GM23248 (cell line): Measurements from ENCODE around the gene C9orf57. TPM values are rescaled to one million over a fixed set of nuclear protein-coding genes. Genes with fewer than 3 reads are reported as not detected.

ENCODE experiments used
- DNase-seq: peaks from one replicate; pipeline ENCODE4 v3.0.0-alpha.2; 2015
- H2AFZ ChIP-seq: fragments of 200-600 bp; sonication (generic); 2 replicates; pipeline ENCODE4 v1.6.1; 2016; ENCODE audit warnings: antibody characterized with exemption
- H3F3A ChIP-seq: fragments of 200-600 bp; sonication (generic); 2 replicates; pipeline ENCODE4 v1.6.1; 2016; ENCODE audit warnings: mild to moderate bottlenecking, antibody characterized with exemption, mixed run types; ENCODE audit not compliant: insufficient read depth
- H3K27ac ChIP-seq: fragments of 200-600 bp; sonication (generic); 2 replicates; pipeline ENCODE4 v1.5.1; 2016; ENCODE audit warnings: mild to moderate bottlenecking
- H3K27me3 ChIP-seq: fragments of 200-600 bp; sonication (generic); replicated peaks from 2 replicates; pipeline ENCODE4 v1.6.1; 2016; ENCODE audit warnings: mild to moderate bottlenecking; ENCODE audit not compliant: insufficient read depth
- H3K36me3 ChIP-seq: fragments of 200-600 bp; sonication (generic); 2 replicates; pipeline ENCODE4 v1.6.1; 2016; ENCODE audit warnings: low read depth, mild to moderate bottlenecking
- H3K4me1 ChIP-seq: fragments of 200-600 bp; sonication (generic); 2 replicates; pipeline ENCODE4 v1.6.1; 2016; ENCODE audit warnings: mild to moderate bottlenecking; ENCODE audit not compliant: insufficient read depth
- H3K4me2 ChIP-seq: fragments of 200-600 bp; sonication (generic); one replicate; pipeline ENCODE4 v1.6.1; 2016; ENCODE audit warnings: mild to moderate bottlenecking; ENCODE audit not compliant: unreplicated experiment
- H3K4me3 ChIP-seq: fragments of 200-600 bp; sonication (generic); 2 replicates; pipeline ENCODE4 v1.5.1; 2016; ENCODE audit warnings: mild to moderate bottlenecking
- H3K79me2 ChIP-seq: fragments of 200-600 bp; sonication (generic); 2 replicates; pipeline ENCODE4 v1.6.1; 2016; ENCODE audit warnings: mild to moderate bottlenecking; ENCODE audit not compliant: insufficient read depth
- H3K9ac ChIP-seq: fragments of 200-600 bp; sonication (generic); 2 replicates; pipeline ENCODE4 v1.6.1; 2016; ENCODE audit warnings: mild to moderate bottlenecking
- H3K9me2 ChIP-seq: fragments of 200-600 bp; sonication (generic); 2 replicates; pipeline ENCODE4 v1.6.1; 2016; ENCODE audit warnings: mixed run types, mild to moderate bottlenecking, moderate library complexity; ENCODE audit not compliant: insufficient read depth
- H3K9me3 ChIP-seq: fragments of 200-600 bp; sonication (generic); one replicate; pipeline ENCODE4 v1.6.1; 2017; ENCODE audit warnings: low read depth
- H4K20me1 ChIP-seq: fragments of 200-600 bp; sonication (generic); 2 replicates; pipeline ENCODE4 v1.6.0; 2016; ENCODE audit not compliant: insufficient read depth
- EZH2 ChIP-seq: fragments of 200-600 bp; sonication (generic); IDR thresholded peaks from 2 replicates; pipeline ENCODE4 v1.6.1; 2018; ENCODE audit warnings: antibody characterized with exemption, mild to moderate bottlenecking; ENCODE audit not compliant: insufficient read depth, poor library complexity, severe bottlenecking
- EZH2phosphoT487 ChIP-seq: fragments of 200-600 bp; sonication (generic); IDR thresholded peaks from 2 replicates; pipeline ENCODE4 v1.6.1; 2018; ENCODE audit warnings: antibody characterized with exemption, moderate library complexity, mild to moderate bottlenecking, low read depth; ENCODE audit not compliant: insufficient read depth
- WGBS, 2 experiments: methylation state at CpG; one replicate each; pipeline ENCODE4 v1.1.6; 2015 to 2017; ENCODE audit warnings: low lambda C conversion rate in 2 of 2, low coverage in 1 of 2; ENCODE audit errors: missing lambda C conversion rate in 2 of 2; 5-methylcytosine and 5-hydroxymethylcytosine counted together
- in situ Hi-C: fragments of 300-500 bp; cut with MboI; formaldehyde crosslinking; loops from 2 replicates; pipeline ENCODE4 v1.15.0; 2020
- polyA plus RNA-seq: library from polyadenylated mRNA; unstranded; fragments of >200 nt; fragmentation: Nextera tagmentation; extraction: Ambion mirVana; gene quantifications from 2 replicates; pipeline ENCODE4 v1.2.1, GENCODE V29; 2016
- total RNA-seq: library from RNA; depleted of rRNA; stranded (reverse); fragments of >200 nt; shearing (Covaris generic); gene quantifications from 2 replicates; pipeline ENCODE4 v1.2.3, GENCODE V29; 2014

C9orf57 gene
- total and polyA plus RNA-seq, 2 experiments from 2014 or later, result not detected

DNA sequence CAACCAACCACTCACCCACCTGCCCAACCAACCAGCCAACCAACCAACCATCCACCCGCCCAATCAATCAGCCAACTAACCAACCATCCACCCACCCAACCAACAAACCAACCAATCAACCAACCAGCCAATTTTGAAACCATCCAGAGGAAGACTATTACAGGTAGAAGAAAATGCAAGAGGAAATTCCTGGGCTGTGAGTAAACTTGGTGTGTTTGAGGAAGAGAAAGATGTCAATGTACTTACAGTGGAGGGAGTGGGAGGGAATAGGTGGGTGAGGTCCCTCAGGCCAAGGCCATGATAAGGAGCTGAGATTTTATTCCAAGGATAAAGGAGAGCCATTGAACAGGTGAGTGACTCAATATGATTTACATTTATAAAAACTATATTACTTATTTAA is 30.4 kb downstream of the C9orf57 start:
- Histone ChIP-seq H3K27me3 (no peaks in the 10 kb centered on the region), H3K27ac (no peak overlapping the region), H2AFZ (no peak overlapping the region), H3K36me3 (no peaks in the 10 kb centered on the region), H3F3A (peaks cover 7% of the 10 kb centered on the region; the same call in 1 of the 2 replicates), H3K9ac (no peak overlapping the region), H4K20me1 (no peaks in the 10 kb centered on the region), H3K9me3 (no peaks in the 10 kb centered on the region), H3K79me2 (no peaks in the 10 kb centered on the region), H3K4me3 (no peak overlapping the region), H3K4me2 (no peak overlapping the region), H3K9me2 (no peaks in the 10 kb centered on the region), H3K4me1 (no peaks in the 10 kb centered on the region)
- TF ChIP-seq EZH2phosphoT487, result no peak
- no peak for TF ChIP-seq EZH2
- in situ Hi-C loops, result loop anchor here (25.0 kb wide), 1 partner anchor 1157 kb away; no protein-coding TSS in a partner anchor
- WGBS, 2 experiments, result 65 to 83% methylated on average over 1 of the region's 1 CpG
- DNase-seq, result no peak

DNA sequence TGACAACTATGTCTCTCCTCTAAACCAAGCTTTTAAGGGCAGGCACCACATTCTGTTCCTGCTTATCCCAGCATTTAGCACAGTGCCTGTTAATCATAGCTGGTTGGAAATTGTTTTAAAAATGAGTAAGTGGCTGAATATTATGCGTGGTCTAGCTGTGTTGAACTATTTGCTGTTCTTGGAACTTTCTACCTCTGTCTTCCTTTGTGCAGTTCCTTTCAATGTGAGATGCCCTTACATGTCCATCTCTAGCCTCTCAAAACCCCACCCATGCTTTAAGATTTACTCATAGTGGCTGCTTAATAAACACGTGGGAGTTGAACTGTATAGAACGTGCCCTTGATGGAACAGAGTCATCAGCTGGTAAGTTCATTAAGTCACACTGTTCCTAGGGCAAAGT is 34.5 kb downstream of the C9orf57 start:
- Histone ChIP-seq H3K4me1 (peaks cover 8% of the 10 kb centered on the region), H3K36me3 (no peaks in the 10 kb centered on the region), H3K9me2 (no peaks in the 10 kb centered on the region), H3K27ac (no peak overlapping the region), H4K20me1 (no peaks in the 10 kb centered on the region), H3K4me3 (no peak overlapping the region), H3K9ac (no peak overlapping the region), H3K27me3 (no peaks in the 10 kb centered on the region), H3K4me2 (no peak overlapping the region), H3K9me3 (no peaks in the 10 kb centered on the region), H2AFZ (no peak overlapping the region), H3F3A (peaks cover 10% of the 10 kb centered on the region; the same call in 1 of the 2 replicates), H3K79me2 (no peaks in the 10 kb centered on the region)
- DNase-seq, result peak; percentile 50
- TF ChIP-seq EZH2, result no peak
- TF ChIP-seq EZH2phosphoT487, result no peak
- in situ Hi-C loops, result loop anchor here (25.0 kb wide), 1 partner anchor 1161 kb away; no protein-coding TSS in a partner anchor
- WGBS, 2 experiments, result 31 to 32% methylated on average over 3 of the region's 3 CpGs

DNA sequence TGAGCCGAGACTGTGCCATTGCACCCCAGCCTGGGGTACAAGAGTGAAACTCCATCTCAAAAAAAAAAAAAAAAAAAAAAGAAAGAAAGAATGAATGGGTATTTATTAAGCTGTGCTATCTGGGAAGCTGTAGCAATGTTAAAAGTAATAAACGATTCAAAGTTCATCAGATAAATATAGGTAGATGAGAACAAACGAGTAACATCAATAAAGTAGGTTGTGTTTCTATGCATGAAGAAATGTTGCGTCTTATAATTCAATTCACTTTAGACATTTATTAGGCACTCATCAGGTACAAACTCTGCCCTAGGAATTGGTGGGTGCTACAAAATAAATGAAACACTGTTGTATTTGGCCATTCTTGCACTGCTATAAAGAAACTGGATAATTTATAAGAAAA is 36.8 kb downstream of the C9orf57 start:
- Histone ChIP-seq H3K27me3 (no peaks in the 10 kb centered on the region), H3K9me3 (no peaks in the 10 kb centered on the region), H3K4me2 (no peak overlapping the region), H3K27ac (no peak overlapping the region), H3F3A (peaks cover 10% of the 10 kb centered on the region; the same call in 1 of the 2 replicates), H3K4me1 (peaks cover 8% of the 10 kb centered on the region), H4K20me1 (no peaks in the 10 kb centered on the region), H3K4me3 (no peak overlapping the region), H3K36me3 (no peaks in the 10 kb centered on the region), H3K9me2 (no peaks in the 10 kb centered on the region), H3K9ac (no peak overlapping the region), H3K79me2 (no peaks in the 10 kb centered on the region), H2AFZ (no peak overlapping the region)
- DNase-seq, result no peak
- WGBS, 2 experiments, result 98 to 99% methylated on average over 4 of the region's 4 CpGs
- in situ Hi-C loops, result no loop called here
- TF ChIP-seq EZH2 (no peak), EZH2phosphoT487 (no peak)

GRCh38 chr9:72022841-72023240 is 37.6 kb downstream of the C9orf57 start:
- TF ChIP-seq EZH2 (no peak), EZH2phosphoT487 (no peak)

GRCh38 chr9:72013292-72013760 is 47.1 kb downstream of the C9orf57 start:
- Histone ChIP-seq H4K20me1 (no peaks in the 10 kb centered on the region), H3K9me3 (no peaks in the 10 kb centered on the region), H3K27ac (no peak overlapping the region), H3K4me1 (no peaks in the 10 kb centered on the region), H3K79me2 (no peaks in the 10 kb centered on the region), H3K4me2 (no peak overlapping the region), H3K9ac (no peak overlapping the region), H3F3A (no peaks in the 10 kb centered on the region), H3K27me3 (no peaks in the 10 kb centered on the region), H3K9me2 (no peaks in the 10 kb centered on the region), H3K36me3 (no peaks in the 10 kb centered on the region), H3K4me3 (no peak overlapping the region), H2AFZ (no peak overlapping the region)
- TF ChIP-seq EZH2, result no peak
- WGBS, 2 experiments, result 0% methylated on average over 1 of the region's 1 CpG
- in situ Hi-C loops, result loop anchor here (10.0 kb wide), 1 partner anchor 209 kb away; no protein-coding TSS in a partner anchor
- DNase-seq, result no peak

More at GRCh38 chr9:72022841-72023240, 37.6 kb downstream of the C9orf57 start:
- Histone ChIP-seq H3K9me3 (no peaks in the 10 kb centered on the region), H3K4me2 (peak overlapping the region; percentile 10), H3K9me2 (no peaks in the 10 kb centered on the region), H3K27me3 (no peaks in the 10 kb centered on the region), H3K9ac (no peak overlapping the region), H3K27ac (no peak overlapping the region), H3K4me1 (peaks cover 8% of the 10 kb centered on the region), H4K20me1 (no peaks in the 10 kb centered on the region), H3K4me3 (no peak overlapping the region), H3K79me2 (no peaks in the 10 kb centered on the region), H3K36me3 (no peaks in the 10 kb centered on the region), H2AFZ (no peak overlapping the region), H3F3A (peaks cover 10% of the 10 kb centered on the region; the same call in 1 of the 2 replicates)
- 16 to 30% methylated on average over 3 of the region's 3 CpGs for WGBS, 2 experiments
- in situ Hi-C loops, result no loop called here
- peak; percentile 86 for DNase-seq
